Sigmoid colon (tissue), 7 donors: ENCODE results near the gene GPATCH1. TPM values are rescaled to one million over a fixed set of nuclear protein-coding genes. Genes with fewer than 3 reads are reported as not detected.

Experiments used
- DNase-seq: peaks from one replicate; pipeline ENCODE4 v3.0.0-alpha.2; 2019
- H3K27ac ChIP-seq, 4 donors: fragments of 200-600 bp; sonication (generic); one replicate each; pipeline ENCODE4 v1.5.1; 2016 to 2019; ENCODE audit warnings: mild to moderate bottlenecking in 1 of 4
- H3K27me3 ChIP-seq, 3 donors: fragments of 200-600 bp; sonication (generic); one replicate each; pipeline ENCODE4 v1.5.1; 2019; ENCODE audit warnings: mild to moderate bottlenecking in 1 of 3
- H3K36me3 ChIP-seq, 4 donors: fragments of 200-600 bp; sonication (generic); one replicate each; pipeline ENCODE4 v1.5.1; 2016 to 2019
- H3K4me1 ChIP-seq, 4 donors: fragments of 200-600 bp; sonication (generic); one replicate each; pipeline ENCODE4 v1.5.1; 2017 to 2019
- H3K4me3 ChIP-seq, 4 donors: fragments of 200-600 bp; sonication (generic); one replicate each; pipeline ENCODE4 v1.5.1; 2017 to 2019; ENCODE audit warnings: mild to moderate bottlenecking in 2 of 4, moderate library complexity in 1 of 4
- H3K9me3 ChIP-seq, 4 donors: fragments of 200-600 bp in 3 of 4; sonication (generic) in 3 of 4; one replicate each; pipeline versions ENCODE4 v1.5.1 to v1.6.1; 2013 to 2019
- CTCF ChIP-seq, 4 experiments: fragments of 450-650 bp in 3 of 4; fragments of 200-600 bp in 1 of 4; IDR thresholded peaks; one replicate each; pipeline ENCODE4 v1.5.1; 2016 to 2019; ENCODE audit warnings: antibody characterized with exemption in 4 of 4, mild to moderate bottlenecking in 3 of 4, moderate library complexity in 2 of 4
- EP300 ChIP-seq, 4 donors: sonication (generic); formaldehyde crosslinking; IDR thresholded peaks; one replicate each; pipeline ENCODE4 v1.6.1; 2017; ENCODE audit warnings: antibody characterized with exemption in 4 of 4
- POLR2A ChIP-seq, 2 donors: fragments of 450-650 bp; IDR thresholded peaks; one replicate each; pipeline ENCODE4 v1.6.1; 2016; ENCODE audit warnings: antibody characterized with exemption in 2 of 2, mild to moderate bottlenecking in 2 of 2, moderate library complexity in 2 of 2
- POLR2AphosphoS5 ChIP-seq, 4 donors: sonication (generic); formaldehyde crosslinking; IDR thresholded peaks; one replicate each; pipeline ENCODE4 v1.6.1; 2017; ENCODE audit warnings: antibody characterized with exemption in 4 of 4
- WGBS, 2 donors: extraction: QIAGEN DNeasy Blood & Tissue Kit; methylation state at CpG; one replicate each; pipeline ENCODE4 v1.1.7; 2013; 5-methylcytosine and 5-hydroxymethylcytosine counted together
- intact Hi-C: fragments of 100-400 bp; cut with DNase I; formaldehyde crosslinking; loops from one replicate; pipeline ENCODE4 v1.15.1; 2023
- polyA plus RNA-seq, 3 donors: library from polyadenylated mRNA; stranded (reverse); fragments of 200-250 nt; gene quantifications; one replicate each; pipeline ENCODE4 v1.2.3, GENCODE V29; 2013
- total RNA-seq, 4 donors: library from RNA; depleted of rRNA; stranded (reverse); fragments of >200 nt; gene quantifications; one replicate each; pipeline ENCODE4 v1.1.0, GENCODE V29; 2016
- donor health status: healthy with polysubstance abuse.
- donor health status: Bipolar disorder and iron deficiency.
- donor health status: healthy.

The GPATCH1 gene
- total and polyA plus RNA-seq, 7 donors, result 5.3 to 10.0 (median 6.9) TPM

- intact Hi-C loops, result no loop called here
- TF ChIP-seq POLR2A (IDR thresholded peaks at IDR 0.05) (no peak), POLR2AphosphoS5 (IDR thresholded peaks at IDR 0.05) (no peak), CTCF (IDR thresholded peaks at IDR 0.05) (no peak), EP300 (IDR thresholded peaks at IDR 0.05) (no peak)
- no peak overlapping the region for H3K27ac ChIP-seq
- H3K36me3 ChIP-seq, result no peaks in the 10 kb centered on the region
- H3K9me3 ChIP-seq, result no peaks in the 10 kb centered on the region
- DNase-seq, result no peak
- H3K4me1 ChIP-seq, result no peaks in the 10 kb centered on the region
- WGBS, 2 donors, result 22 to 60% methylated on average over 8 of the region's 8 CpGs
- no peak overlapping the region for H3K4me3 ChIP-seq
- no peaks in the 10 kb centered on the region for H3K27me3 ChIP-seq
These were observed 33.6 kb upstream of the GPATCH1 start for GRCh38 chr19:33047422-33047821.

- TF ChIP-seq EP300 (IDR thresholded peaks at IDR 0.05) (no peak), POLR2A (IDR thresholded peaks at IDR 0.05) (no peak), CTCF (IDR thresholded peaks at IDR 0.05) (no peak), POLR2AphosphoS5 (IDR thresholded peaks at IDR 0.05) (no peak)
- no peaks in the 10 kb centered on the region for H3K9me3 ChIP-seq
- no peak overlapping the region for H3K4me3 ChIP-seq
- H3K4me1 ChIP-seq, result no peaks in the 10 kb centered on the region
- H3K27me3 ChIP-seq, result no peaks in the 10 kb centered on the region
- H3K36me3 ChIP-seq, result no peaks in the 10 kb centered on the region
- intact Hi-C loops, result no loop called here
- no peak overlapping the region for H3K27ac ChIP-seq
- DNase-seq, result no peak
- WGBS, 2 donors, result 24 to 66% methylated on average over 15 of the region's 15 CpGs
These were observed 31.9 kb upstream of the GPATCH1 start for GRCh38 chr19:33048806-33049676.

GRCh38 chr19:33050110-33050509 lies 30.9 kb upstream of the GPATCH1 start:
- no peaks in the 10 kb centered on the region for H3K27me3 ChIP-seq
- WGBS, 2 donors, result 88 to 97% methylated on average over 3 of the region's 3 CpGs
- TF ChIP-seq EP300 (IDR thresholded peaks at IDR 0.05), result no peak
- TF ChIP-seq POLR2AphosphoS5 (IDR thresholded peaks at IDR 0.05), result no peak
- TF ChIP-seq POLR2A (IDR thresholded peaks at IDR 0.05), result no peak
- no peak for TF ChIP-seq CTCF (IDR thresholded peaks at IDR 0.05)
- intact Hi-C loops, result no loop called here
- no peak for DNase-seq
- H3K4me1 ChIP-seq, result no peaks in the 10 kb centered on the region
- H3K9me3 ChIP-seq, result no peaks in the 10 kb centered on the region
- no peak overlapping the region for H3K27ac ChIP-seq
- H3K4me3 ChIP-seq, result no peak overlapping the region
- no peaks in the 10 kb centered on the region for H3K36me3 ChIP-seq

- H3K27ac ChIP-seq, result peak overlapping the region in 1 of 4 donors; percentile 7
- TF ChIP-seq CTCF (IDR thresholded peaks at IDR 0.05) (no peak), POLR2AphosphoS5 (IDR thresholded peaks at IDR 0.05) (no peak), POLR2A (IDR thresholded peaks at IDR 0.05) (no peak), EP300 (IDR thresholded peaks at IDR 0.05) (no peak)
- no peaks in the 10 kb centered on the region for H3K9me3 ChIP-seq
- no peak for DNase-seq
- H3K27me3 ChIP-seq, result no peaks in the 10 kb centered on the region
- WGBS, 2 donors, result 12 to 59% methylated on average over 8 of the region's 8 CpGs
- no peaks in the 10 kb centered on the region for H3K36me3 ChIP-seq
- H3K4me1 ChIP-seq, result no peaks in the 10 kb centered on the region
- intact Hi-C loops, result no loop called here
- H3K4me3 ChIP-seq, result no peak overlapping the region
These were observed 28.5 kb upstream of the GPATCH1 start for GRCh38 chr19:33052352-33052972.
